ENCODE measurements around the gene SOX10. TPM values are rescaled to one million over a fixed set of nuclear protein-coding genes. Genes with fewer than 3 reads are reported as not detected.
A peak's percentile ranks its signal among the peaks of the same experiment; 100 is the strongest.

SOX10 gene
- total RNA-seq (under 1 TPM in 2 of 4 donors, not detected in 2; 0.25 to 0.36 TPM), polyA plus RNA-seq (under 1 TPM; 0.10 to 0.18 (median 0.18) TPM)
- long read RNA-seq, donor 1 = 0 reads
- long read RNA-seq, donor 2 = 0 reads

GRCh38 chr22:37983860-37984791, at the start of gene SOX10:
Gene SOX10 (minus strand): TSS chr22:37984555. CDS start chr22:37983784, 771 bp downstream.
- H3K9me3 ChIP-seq = no peaks in the 10 kb centered on the region
- no peaks in the 10 kb centered on the region for H3K4me1 ChIP-seq
- DNase-seq (no peak), ATAC-seq (no peak)
- H3K36me3 ChIP-seq (ENCODE audit: insufficient read depth in 1 of 2, low read depth in 1 of 2) = no peaks in the 10 kb centered on the region
- no peak within 1 kb of the TSS for H3K4me3 ChIP-seq
- H3K27me3 ChIP-seq (ENCODE audit: insufficient read depth in 3 of 3, low read length in 2 of 3) = no peaks in the 10 kb centered on the region
- TF ChIP-seq CTCF (IDR thresholded peaks at IDR 0.05) = no peak
- 81 to 86% (median 85%) methylated on average over 37 to 42 of the region's 42 CpGs for WGBS, 3 donors
- no peak within 1 kb of the TSS for H3K27ac ChIP-seq
- intact Hi-C loops (cut with DNase I) = no loop called here

GRCh38 chr22:38033522-38034277, 49.3 kb upstream of the SOX10 start:
- H3K27me3 ChIP-seq (ENCODE audit: insufficient read depth in 3 of 3, low read length in 2 of 3) = peaks cover 0 to 3% (median 2%) of the 10 kb centered on the region in 3 donors
- intact Hi-C loops (cut with DNase I) = no loop called here
- no peak overlapping the region for H3K4me3 ChIP-seq
- DNase-seq = peak in 1 of 2 donors; percentile 49
- peaks cover 7% of the 10 kb centered on the region for H3K4me1 ChIP-seq
- WGBS, 3 donors = 49 to 57% (median 51%) methylated on average over 21 to 27 of the region's 27 CpGs
- TF ChIP-seq CTCF (IDR thresholded peaks at IDR 0.05) = no peak
- no peaks in the 10 kb centered on the region for H3K36me3 ChIP-seq (ENCODE audit: insufficient read depth in 1 of 2, low read depth in 1 of 2)
- peak in 1 of 4 donors; percentile 14 for ATAC-seq
- no peaks in the 10 kb centered on the region for H3K9me3 ChIP-seq
- no peak overlapping the region for H3K27ac ChIP-seq

GRCh38 chr22:38032681-38033521, 48.5 kb upstream of the SOX10 start:
- H3K4me1 ChIP-seq = peaks cover 7% of the 10 kb centered on the region
- WGBS, 3 donors = 77 to 85% (median 81%) methylated on average over 19 of the region's 19 CpGs
- DNase-seq = no peak
- H3K27ac ChIP-seq = no peak overlapping the region
- ATAC-seq = no peak
- no peaks in the 10 kb centered on the region for H3K36me3 ChIP-seq (ENCODE audit: insufficient read depth in 1 of 2, low read depth in 1 of 2)
- no peak for TF ChIP-seq CTCF (IDR thresholded peaks at IDR 0.05)
- intact Hi-C loops (cut with DNase I) = no loop called here
- no peak overlapping the region for H3K4me3 ChIP-seq
- peaks cover 0 to 2% (median under 1%) of the 10 kb centered on the region in 3 donors for H3K27me3 ChIP-seq (ENCODE audit: insufficient read depth in 3 of 3, low read length in 2 of 3)
- no peaks in the 10 kb centered on the region for H3K9me3 ChIP-seq

- no peak overlapping the region for H3K27ac ChIP-seq
- no peak for TF ChIP-seq CTCF (IDR thresholded peaks at IDR 0.05)
Observed at GRCh38 chr22:38031491-38031890, 47.1 kb upstream of the SOX10 start.

More at GRCh38 chr22:38031491-38031890, 47.1 kb upstream of the SOX10 start:
- H3K4me3 ChIP-seq = no peak overlapping the region
- intact Hi-C loops (cut with DNase I) = no loop called here
- peaks cover 0 to 2% (median 0%) of the 10 kb centered on the region in 3 donors for H3K27me3 ChIP-seq (ENCODE audit: insufficient read depth in 3 of 3, low read length in 2 of 3)
- no peak for DNase-seq
- peaks cover 7% of the 10 kb centered on the region for H3K4me1 ChIP-seq
- 91 to 93% (median 92%) methylated on average over 12 of the region's 12 CpGs for WGBS, 3 donors
- no peaks in the 10 kb centered on the region for H3K9me3 ChIP-seq
- ATAC-seq = no peak
- no peaks in the 10 kb centered on the region for H3K36me3 ChIP-seq (ENCODE audit: insufficient read depth in 1 of 2, low read depth in 1 of 2)
